Osteoblast (primary cell): ENCODE data around the gene ATP8B4. TPM values are rescaled to one million over a fixed set of nuclear protein-coding genes. Genes with fewer than 3 reads are reported as not detected.

ENCODE experiments used
- DNase-seq: peaks from one replicate; pipeline ENCODE4 v3.0.0; 2011; ENCODE audit warnings: low spot score, mixed read lengths; ENCODE audit not compliant: insufficient read length; ENCODE audit errors: missing footprints
- H2AFZ ChIP-seq: 2 replicates; pipeline ENCODE4 v1.6.0; 2011; ENCODE audit warnings: mild to moderate bottlenecking, low read length
- H3K27ac ChIP-seq: 2 replicates; pipeline ENCODE4 v1.5.1; 2011; ENCODE audit warnings: mild to moderate bottlenecking, low read depth, low read length, moderate library complexity
- H3K27me3 ChIP-seq: 2 replicates; pipeline ENCODE4 v1.6.0; 2012; ENCODE audit warnings: mild to moderate bottlenecking, control low read depth, inconsistent platforms, low read length, moderate library complexity; ENCODE audit not compliant: insufficient read depth
- H3K36me3 ChIP-seq: 2 replicates; pipeline ENCODE4 v1.5.1; 2011; ENCODE audit warnings: mild to moderate bottlenecking, low read length, control low read depth, moderate library complexity; ENCODE audit not compliant: insufficient read depth
- H3K4me1 ChIP-seq: 2 replicates; pipeline ENCODE4 v1.5.1; 2011; ENCODE audit warnings: mild to moderate bottlenecking, low read length, control low read depth, moderate library complexity; ENCODE audit not compliant: insufficient read depth
- H3K4me2 ChIP-seq: 2 replicates; pipeline ENCODE4 v1.6.0; 2011; ENCODE audit warnings: mild to moderate bottlenecking, low read length; ENCODE audit not compliant: insufficient read depth
- H3K4me3 ChIP-seq: fragments of 200-600 bp; sonication (generic); 3 replicates; pipeline ENCODE4 v1.5.1; 2012; ENCODE audit warnings: mild to moderate bottlenecking, low read length, inconsistent platforms; ENCODE audit not compliant: insufficient read depth
- H3K79me2 ChIP-seq: 2 replicates; pipeline ENCODE4 v1.6.0; 2012; ENCODE audit warnings: mild to moderate bottlenecking, low read length, control low read depth, inconsistent platforms; ENCODE audit not compliant: insufficient read depth
- H3K9me3 ChIP-seq: 2 replicates; pipeline ENCODE4 v1.5.1; 2011; ENCODE audit warnings: low read depth, low read length, control low read depth
- H4K20me1 ChIP-seq: 2 replicates; pipeline ENCODE4 v1.6.0; 2012; ENCODE audit warnings: mild to moderate bottlenecking, low read length, control low read depth; ENCODE audit not compliant: insufficient read depth
- CTCF ChIP-seq: IDR thresholded peaks from 2 replicates; pipeline ENCODE4 v1.5.1; 2011; ENCODE audit warnings: mild to moderate bottlenecking, low read depth, low read length, moderate library complexity; ENCODE audit errors: extremely low read depth
- total RNA-seq: library from RNA; depleted of rRNA; stranded (reverse); fragments of >200 nt; gene quantifications from 2 replicates; pipeline ENCODE4 v1.2.3, GENCODE V29; 2012

ATP8B4 gene
- total RNA-seq, 1 donor: 1.1 TPM

DNA sequence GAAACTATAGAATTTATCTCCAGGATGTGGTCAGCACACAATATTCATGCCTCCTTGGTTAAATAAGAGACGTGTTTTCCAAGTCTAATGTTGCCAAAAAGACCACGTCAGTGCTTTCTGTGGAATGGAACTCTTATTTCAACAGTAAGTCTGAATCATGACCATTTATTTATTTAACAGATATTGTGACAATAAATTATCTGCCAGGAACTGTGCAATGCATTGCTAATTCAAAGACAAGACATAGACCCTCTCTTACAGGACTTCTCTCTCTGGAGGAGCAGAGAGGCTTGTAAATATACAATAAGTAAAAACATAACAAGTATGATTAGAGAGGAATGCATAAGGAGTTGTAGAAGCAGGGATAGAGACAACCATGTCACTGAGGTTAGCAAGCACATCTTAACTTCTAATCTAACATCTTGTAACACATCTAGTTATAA lies 270.7 kb downstream of the ATP8B4 start:
- peak overlapping the region; percentile 71 for H3K4me2 ChIP-seq
- no peak for TF ChIP-seq CTCF
- no peak overlapping the region for H3K4me3 ChIP-seq
- peaks cover 30% of the 10 kb centered on the region for H3K4me1 ChIP-seq
- no peaks in the 10 kb centered on the region for H3K9me3 ChIP-seq
- no peak overlapping the region for H2AFZ ChIP-seq
- no peaks in the 10 kb centered on the region for H3K27me3 ChIP-seq
- H3K79me2 ChIP-seq: no peaks in the 10 kb centered on the region
- H3K27ac ChIP-seq: peak overlapping the region; percentile 95
- peak; percentile 80 for DNase-seq
- no peaks in the 10 kb centered on the region for H4K20me1 ChIP-seq
- no peaks in the 10 kb centered on the region for H3K36me3 ChIP-seq

- no peaks in the 10 kb centered on the region for H3K9me3 ChIP-seq
- TF ChIP-seq CTCF: no peak
- peak; percentile 29 for DNase-seq
- no peaks in the 10 kb centered on the region for H3K79me2 ChIP-seq
- peak overlapping the region; percentile 71 for H3K4me2 ChIP-seq
- peak overlapping the region; percentile 17 for H2AFZ ChIP-seq
- no peaks in the 10 kb centered on the region for H3K27me3 ChIP-seq
- H3K27ac ChIP-seq: peak overlapping the region; percentile 95
- H3K4me1 ChIP-seq: peaks cover 30% of the 10 kb centered on the region
- H4K20me1 ChIP-seq: no peaks in the 10 kb centered on the region
- H3K36me3 ChIP-seq: no peaks in the 10 kb centered on the region
- peak overlapping the region; percentile 18 for H3K4me3 ChIP-seq
Observed at GRCh38 chr15:49847423-49848281, 271.4 kb downstream of the ATP8B4 start.

DNA sequence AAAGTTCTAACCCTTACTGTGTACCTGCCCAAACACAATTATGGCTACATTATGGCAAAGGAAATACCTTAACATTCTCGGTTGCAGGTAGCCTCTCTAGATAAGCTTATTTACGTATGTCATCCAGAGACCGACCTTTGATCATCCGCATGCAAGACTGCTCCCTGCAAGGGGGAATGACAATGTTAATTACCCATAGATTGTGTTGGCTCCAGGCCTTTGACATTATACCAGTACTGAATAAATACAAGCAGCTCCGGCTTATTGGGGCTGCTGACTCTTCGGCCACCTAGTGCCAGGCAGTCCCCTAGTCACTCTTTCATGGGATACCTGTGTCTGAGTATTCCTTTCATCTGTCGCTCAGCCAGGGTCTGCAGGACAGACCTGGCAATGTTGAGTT lies 274.6 kb downstream of the ATP8B4 start:
- H3K27ac ChIP-seq: no peak overlapping the region
- H3K4me3 ChIP-seq: no peak overlapping the region
- no peaks in the 10 kb centered on the region for H3K9me3 ChIP-seq
- no peaks in the 10 kb centered on the region for H3K79me2 ChIP-seq
- H3K4me2 ChIP-seq: no peak overlapping the region
- no peaks in the 10 kb centered on the region for H3K36me3 ChIP-seq
- H2AFZ ChIP-seq: no peak overlapping the region
- DNase-seq: no peak
- H3K27me3 ChIP-seq: no peaks in the 10 kb centered on the region
- TF ChIP-seq CTCF: no peak
- no peaks in the 10 kb centered on the region for H4K20me1 ChIP-seq
- peaks cover 30% of the 10 kb centered on the region for H3K4me1 ChIP-seq

GRCh38 chr15:49843725-49844124 lies 275.3 kb downstream of the ATP8B4 start:
- no peak overlapping the region for H2AFZ ChIP-seq
- no peaks in the 10 kb centered on the region for H3K9me3 ChIP-seq
- no peaks in the 10 kb centered on the region for H3K79me2 ChIP-seq
- no peaks in the 10 kb centered on the region for H3K36me3 ChIP-seq
- H3K27ac ChIP-seq: no peak overlapping the region
- TF ChIP-seq CTCF: no peak
- peaks cover 27% of the 10 kb centered on the region for H3K4me1 ChIP-seq
- no peaks in the 10 kb centered on the region for H3K27me3 ChIP-seq
- DNase-seq: no peak
- H3K4me2 ChIP-seq: no peak overlapping the region
- H4K20me1 ChIP-seq: no peaks in the 10 kb centered on the region
- H3K4me3 ChIP-seq: no peak overlapping the region
